Measurements from ENCODE around the gene OSBPL6.

GRCh38 chr2:178412047-178412446 lies 217.7 kb downstream of the OSBPL6 start:
- TF ChIP-seq POLR2A (IDR thresholded peaks at IDR 0.05) (no peak), CTCF (IDR thresholded peaks at IDR 0.05) (no peak)

All from uterus (tissue), 2 donors.